Measurements from ENCODE around the gene SNAP23.

DNA sequence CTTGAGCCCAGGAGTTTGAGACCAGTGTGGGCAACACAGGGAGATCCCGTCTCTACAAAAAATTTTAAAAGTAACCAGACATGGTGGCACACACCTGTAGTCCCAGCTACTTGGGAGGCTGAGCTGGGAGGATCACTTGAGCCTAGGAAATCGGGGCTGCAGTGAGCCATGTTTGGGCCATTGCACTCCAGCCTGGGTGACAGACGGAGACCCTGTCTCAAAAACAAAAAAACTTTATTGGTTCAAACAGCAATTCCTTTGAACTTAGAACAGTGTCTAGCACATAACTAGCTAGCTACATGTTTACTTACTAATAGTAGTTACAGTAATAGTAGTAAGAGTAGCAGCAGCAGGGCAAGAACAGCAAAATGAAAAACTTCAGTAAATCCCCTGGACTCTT lies 63.3 kb downstream of the SNAP23 start:
- TF ChIP-seq GATA2 (IDR thresholded peaks at IDR 0.05; ENCODE audit: low read depth, low read length) (no peak), GATA3 (IDR thresholded peaks at IDR 0.05; ENCODE audit: low read depth, low read length) (no peak)
